SK-N-MC (cell line): ENCODE results near the gene LRRC61.

ENCODE experiments used
- EZH2 ChIP-seq: fragments of 200-600 bp; sonication (generic); IDR thresholded peaks from one replicate; pipeline ENCODE4 v1.6.1; 2017; ENCODE audit warnings: antibody characterized with exemption
- FOXP2 ChIP-seq: optimal IDR thresholded peaks from 2 replicates; pipeline ENCODE3; 2011; ENCODE audit warnings: mild to moderate bottlenecking, moderate library complexity; ENCODE audit not compliant: insufficient read depth; ENCODE audit errors: extremely low read length, control extremely low read depth
- POLR2AphosphoS5 ChIP-seq: IDR thresholded peaks from 2 replicates; pipeline ENCODE4 v1.6.1; 2012; ENCODE audit warnings: mild to moderate bottlenecking, low read depth, low read length, borderline replicate concordance

DNA sequence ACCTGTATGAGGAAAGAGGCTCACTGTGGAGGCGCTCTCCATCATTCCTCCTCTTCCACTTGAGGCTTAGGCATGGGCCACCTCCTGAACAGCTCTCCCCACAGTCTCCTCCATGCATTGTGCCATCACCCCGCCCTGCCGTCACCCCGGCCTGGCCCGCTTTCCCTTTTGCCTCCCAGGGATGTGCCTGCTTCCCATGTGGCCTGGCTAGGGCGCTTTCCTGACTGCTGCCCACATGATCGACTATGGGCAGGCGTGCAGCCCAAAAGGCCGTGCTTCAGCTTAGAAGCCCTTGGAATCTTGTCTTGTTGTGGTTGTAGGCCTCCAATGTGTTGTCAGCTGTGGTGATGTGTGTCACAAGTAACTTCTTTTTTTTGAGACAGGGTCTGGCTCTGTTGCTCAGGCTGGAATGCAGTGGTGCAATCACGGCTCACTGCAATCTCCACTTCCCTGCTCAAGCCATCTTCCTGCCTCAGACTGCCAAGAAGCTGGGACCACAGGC, 2.0 kb downstream of the LRRC61 start:
- no peak for TF ChIP-seq POLR2AphosphoS5
- TF ChIP-seq EZH2: no peak
- TF ChIP-seq FOXP2: no peak
